ENCODE results near the gene FN1.

The FN1 gene

GRCh38 chr2:215383652-215384279 lies 52.1 kb downstream of the FN1 start:
- DNase-seq (ENCODE audit: insufficient read length, low spot score) (no peak), FAIRE-seq (no peak)
- TF ChIP-seq POLR2A (IDR thresholded peaks at IDR 0.05; ENCODE audit: low read depth, low read length): no peak

- no peak for DNase-seq (ENCODE audit: insufficient read length, low spot score)
- FAIRE-seq: no peak
- TF ChIP-seq POLR2A (IDR thresholded peaks at IDR 0.05; ENCODE audit: low read depth, low read length): no peak
Observed at GRCh38 chr2:215382480-215382879, 53.4 kb downstream of the FN1 start.

GRCh38 chr2:215382011-215382410 lies 53.9 kb downstream of the FN1 start:
- no peak for DNase-seq (ENCODE audit: insufficient read length, low spot score)
- TF ChIP-seq POLR2A (IDR thresholded peaks at IDR 0.05; ENCODE audit: low read depth, low read length): no peak
- FAIRE-seq: no peak

GRCh38 chr2:215380699-215381098 lies 55.2 kb downstream of the FN1 start:
- TF ChIP-seq POLR2A (IDR thresholded peaks at IDR 0.05; ENCODE audit: low read depth, low read length): no peak
- FAIRE-seq (no peak), DNase-seq (ENCODE audit: insufficient read length, low spot score) (no peak)

GRCh38 chr2:215379948-215380347 lies 55.9 kb downstream of the FN1 start:
- FAIRE-seq: no peak
- TF ChIP-seq POLR2A (IDR thresholded peaks at IDR 0.05; ENCODE audit: low read depth, low read length): no peak
- DNase-seq (ENCODE audit: insufficient read length, low spot score): no peak

GRCh38 chr2:215379039-215379438 lies 56.8 kb downstream of the FN1 start:
- TF ChIP-seq POLR2A (IDR thresholded peaks at IDR 0.05; ENCODE audit: low read depth, low read length): no peak
- DNase-seq (ENCODE audit: insufficient read length, low spot score) (no peak), FAIRE-seq (no peak)

GRCh38 chr2:215378045-215378444 lies 57.8 kb downstream of the FN1 start:
- DNase-seq (ENCODE audit: insufficient read length, low spot score) (no peak), FAIRE-seq (no peak)
- no peak for TF ChIP-seq POLR2A (IDR thresholded peaks at IDR 0.05; ENCODE audit: low read depth, low read length)

- TF ChIP-seq POLR2A (IDR thresholded peaks at IDR 0.05; ENCODE audit: low read depth, low read length): no peak
- FAIRE-seq (no peak), DNase-seq (ENCODE audit: insufficient read length, low spot score) (no peak)
Observed at GRCh38 chr2:215377283-215377682, 58.6 kb downstream of the FN1 start.

GRCh38 chr2:215376103-215376780 lies 59.6 kb downstream of the FN1 start:
- no peak for DNase-seq (ENCODE audit: insufficient read length, low spot score)
- no peak for FAIRE-seq
- TF ChIP-seq POLR2A (IDR thresholded peaks at IDR 0.05; ENCODE audit: low read depth, low read length): no peak

- TF ChIP-seq POLR2A (IDR thresholded peaks at IDR 0.05; ENCODE audit: low read depth, low read length): no peak
- DNase-seq (ENCODE audit: insufficient read length, low spot score) (no peak), FAIRE-seq (no peak)
Observed at GRCh38 chr2:215375467-215375830, 60.4 kb downstream of the FN1 start.

- FAIRE-seq (no peak), DNase-seq (ENCODE audit: insufficient read length, low spot score) (no peak)
- TF ChIP-seq POLR2A (IDR thresholded peaks at IDR 0.05; ENCODE audit: low read depth, low read length): no peak
Observed at GRCh38 chr2:215374642-215375466, 61.0 kb downstream of the FN1 start.

GRCh38 chr2:215374002-215374401 lies 61.9 kb downstream of the FN1 start:
- DNase-seq (ENCODE audit: insufficient read length, low spot score): no peak
- FAIRE-seq: no peak
- no peak for TF ChIP-seq POLR2A (IDR thresholded peaks at IDR 0.05; ENCODE audit: low read depth, low read length)

GRCh38 chr2:215372968-215373649 lies 62.8 kb downstream of the FN1 start:
- FAIRE-seq (no peak), DNase-seq (ENCODE audit: insufficient read length, low spot score) (no peak)
- no peak for TF ChIP-seq POLR2A (IDR thresholded peaks at IDR 0.05; ENCODE audit: low read depth, low read length)

Measured in H54 (cell line).